Subcutaneous adipose tissue (tissue), 4 donors: Measurements from ENCODE around the gene SPIN4. TPM values are rescaled to one million over a fixed set of nuclear protein-coding genes. Genes with fewer than 3 reads are reported as not detected.

ENCODE experiments used
- total RNA-seq, 4 donors: library from RNA; depleted of rRNA; stranded (reverse); fragments of >200 nt; gene quantifications; one replicate each; pipeline ENCODE4 v1.1.0, GENCODE V29; 2016
- TF ChIP-seq, protein P1 (sequence below): fragments of 450-650 bp; IDR thresholded peaks from one replicate; pipeline ENCODE4 v1.5.1; 2016; ENCODE audit warnings: low read depth, mild to moderate bottlenecking, control low read depth, antibody characterized with exemption, moderate library complexity

The SPIN4 gene
- total RNA-seq, result 1 to 10 TPM; 2.2 to 3.4 (median 2.8) TPM

DNA sequence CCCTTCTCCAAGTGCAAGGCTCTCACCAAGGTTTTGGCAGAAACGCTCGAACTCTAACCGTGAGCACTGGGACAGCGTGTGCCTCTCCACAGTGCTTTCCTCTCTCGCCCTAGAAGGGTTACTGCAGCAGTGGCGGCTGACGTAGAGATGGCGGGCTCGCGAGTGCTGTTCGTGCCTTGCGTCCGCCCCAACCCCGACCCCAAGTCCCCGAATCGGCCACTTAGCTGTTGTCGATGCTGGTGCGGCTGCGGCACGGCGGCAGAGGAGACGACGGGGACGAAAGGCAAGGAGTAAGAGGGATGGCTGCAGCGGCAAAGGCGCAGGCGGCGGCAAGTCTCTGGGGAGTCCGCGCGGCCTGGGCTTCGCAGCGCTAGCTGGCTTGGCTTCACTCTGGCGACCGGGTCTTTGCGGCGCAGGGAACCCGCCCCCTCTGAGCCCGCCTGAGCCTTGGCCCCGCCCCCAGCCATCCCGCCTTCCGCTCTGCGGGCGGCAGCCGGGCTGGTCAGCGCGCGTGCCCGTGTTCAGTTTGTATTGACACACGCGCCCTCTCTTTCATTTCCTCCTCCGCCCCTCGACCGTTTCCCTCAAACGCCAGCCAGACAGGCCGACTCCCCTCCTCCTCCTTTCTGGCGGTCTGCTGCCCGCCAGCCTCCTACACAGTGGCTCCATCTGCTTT lies at the start of gene SPIN4:
TSS of gene SPIN4 (minus strand) at position 392 of the 676 bp plus-strand sequence. CDS start 513 bp downstream, outside the sequence.
- TF ChIP-seq, protein P1, sequence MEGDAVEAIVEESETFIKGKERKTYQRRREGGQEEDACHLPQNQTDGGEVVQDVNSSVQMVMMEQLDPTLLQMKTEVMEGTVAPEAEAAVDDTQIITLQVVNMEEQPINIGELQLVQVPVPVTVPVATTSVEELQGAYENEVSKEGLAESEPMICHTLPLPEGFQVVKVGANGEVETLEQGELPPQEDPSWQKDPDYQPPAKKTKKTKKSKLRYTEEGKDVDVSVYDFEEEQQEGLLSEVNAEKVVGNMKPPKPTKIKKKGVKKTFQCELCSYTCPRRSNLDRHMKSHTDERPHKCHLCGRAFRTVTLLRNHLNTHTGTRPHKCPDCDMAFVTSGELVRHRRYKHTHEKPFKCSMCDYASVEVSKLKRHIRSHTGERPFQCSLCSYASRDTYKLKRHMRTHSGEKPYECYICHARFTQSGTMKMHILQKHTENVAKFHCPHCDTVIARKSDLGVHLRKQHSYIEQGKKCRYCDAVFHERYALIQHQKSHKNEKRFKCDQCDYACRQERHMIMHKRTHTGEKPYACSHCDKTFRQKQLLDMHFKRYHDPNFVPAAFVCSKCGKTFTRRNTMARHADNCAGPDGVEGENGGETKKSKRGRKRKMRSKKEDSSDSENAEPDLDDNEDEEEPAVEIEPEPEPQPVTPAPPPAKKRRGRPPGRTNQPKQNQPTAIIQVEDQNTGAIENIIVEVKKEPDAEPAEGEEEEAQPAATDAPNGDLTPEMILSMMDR, result no peak

DNA sequence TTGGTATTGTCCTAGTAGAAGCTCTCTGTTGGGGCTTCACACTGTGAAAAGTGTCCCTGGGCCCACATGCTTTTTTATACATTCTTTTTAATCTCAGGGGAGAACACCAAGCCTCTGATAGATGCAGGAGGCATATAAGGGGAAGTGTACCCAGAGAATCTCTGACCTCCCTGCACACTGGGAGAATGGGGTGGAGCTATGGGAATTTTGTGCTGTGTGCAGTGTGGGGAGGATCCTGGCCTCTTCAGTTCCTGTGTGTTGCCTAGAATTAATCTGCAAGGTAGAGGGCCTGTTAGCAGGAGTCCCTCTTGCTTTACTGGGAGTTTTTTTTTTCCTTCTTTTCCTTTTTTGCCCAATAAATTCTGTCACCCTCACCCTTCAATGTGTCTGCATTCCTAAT lies 49.2 kb upstream of the SPIN4 start:
- TF ChIP-seq, protein P1, result no peak

DNA sequence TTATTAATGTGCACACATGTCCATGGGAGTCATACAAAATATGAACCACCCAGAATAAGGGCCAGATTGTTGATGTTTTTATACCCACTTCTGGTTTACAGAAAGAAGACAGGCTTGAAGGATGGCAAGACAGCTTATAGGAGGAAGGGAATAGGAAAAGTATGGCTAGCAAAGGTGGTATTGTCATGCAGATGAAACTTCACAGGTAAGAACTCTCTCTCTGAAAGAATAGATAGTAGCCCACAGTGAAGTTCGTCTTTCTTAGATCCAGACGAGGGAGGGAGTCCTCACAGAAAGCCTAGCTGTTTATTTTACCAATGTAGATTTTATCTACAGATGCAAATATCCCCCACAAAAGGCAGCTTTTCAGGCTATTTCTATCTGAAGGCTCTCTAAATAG lies 43.7 kb upstream of the SPIN4 start:
- TF ChIP-seq, protein P1, result no peak

DNA sequence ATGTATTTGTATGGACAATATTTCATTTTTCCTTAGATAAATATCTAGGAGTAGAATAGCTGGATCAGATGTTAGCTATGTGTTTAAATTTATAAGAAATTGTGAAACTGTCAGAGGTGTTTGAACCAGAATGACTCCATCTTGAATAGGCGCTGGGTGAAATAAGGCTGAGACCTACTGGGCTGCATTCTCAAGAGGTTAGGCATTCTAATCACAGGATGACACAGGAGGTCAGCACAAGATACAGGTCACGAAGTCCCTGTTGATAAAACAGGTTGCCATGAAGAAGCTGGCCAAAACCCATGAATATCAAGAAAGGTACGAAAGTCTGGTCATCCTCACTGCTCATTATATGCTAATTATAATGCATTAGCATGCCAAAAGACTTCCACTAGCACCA lies 36.3 kb upstream of the SPIN4 start:
- TF ChIP-seq, protein P1, result no peak

DNA sequence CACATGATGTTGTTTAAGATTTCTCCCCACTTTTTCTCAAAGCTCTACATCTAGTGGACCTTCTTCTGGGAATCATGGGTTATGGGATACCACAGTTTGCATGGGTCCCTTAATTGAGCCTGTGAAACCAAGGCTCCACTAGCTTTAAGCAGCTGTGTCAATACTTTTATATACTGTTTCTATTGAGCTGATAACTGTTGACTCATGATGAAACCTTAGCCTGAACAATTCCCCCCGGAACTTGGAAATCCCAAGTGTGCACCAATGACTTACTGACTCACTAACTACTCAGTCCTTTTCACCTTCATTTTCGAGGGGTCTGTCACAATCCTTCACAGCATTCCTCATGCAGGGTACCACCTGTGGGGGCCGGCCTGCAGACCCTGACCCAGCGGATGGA lies 12.7 kb upstream of the SPIN4 start:
- TF ChIP-seq, protein P1, result no peak

DNA sequence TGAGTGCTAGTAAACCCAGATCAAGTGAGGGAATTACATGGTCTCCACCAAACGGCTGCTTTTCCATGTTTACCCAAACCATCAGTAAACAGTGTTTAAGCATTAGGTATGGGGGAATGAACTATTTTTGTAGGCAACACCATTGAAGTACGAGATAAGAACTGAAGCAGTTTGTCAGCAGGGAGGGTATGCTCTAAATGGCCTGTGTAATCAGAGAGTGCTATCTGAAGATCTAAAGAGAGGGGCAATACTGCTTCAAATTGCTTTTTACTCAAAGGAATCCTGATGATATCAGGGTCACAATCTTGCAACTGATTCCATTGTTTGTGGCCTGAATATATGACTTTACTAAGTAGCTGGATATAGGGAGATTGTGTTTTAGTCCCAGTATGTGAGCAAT lies 10.4 kb upstream of the SPIN4 start:
- TF ChIP-seq, protein P1, result no peak

DNA sequence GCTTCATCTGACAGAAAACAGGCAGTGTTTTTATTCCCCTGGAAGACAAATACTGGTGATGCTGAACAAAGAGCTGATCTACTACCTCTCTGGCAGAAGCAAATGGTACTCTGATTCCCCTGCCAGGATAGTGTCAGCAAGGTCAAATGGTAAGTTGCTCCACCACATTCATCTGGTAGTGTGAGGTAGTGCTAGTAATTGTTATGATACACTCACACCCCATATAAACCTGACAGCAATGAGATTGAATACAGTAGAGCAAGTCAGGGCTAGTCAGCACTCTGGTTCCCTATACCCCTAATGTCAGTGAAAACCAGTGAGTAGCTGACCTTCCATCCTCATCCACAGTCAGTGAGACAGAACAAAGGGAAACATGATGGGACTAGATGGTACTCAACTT lies 3.4 kb upstream of the SPIN4 start:
- TF ChIP-seq, protein P1, result no peak
